ENCODE results near the gene CYP46A1.

DNA sequence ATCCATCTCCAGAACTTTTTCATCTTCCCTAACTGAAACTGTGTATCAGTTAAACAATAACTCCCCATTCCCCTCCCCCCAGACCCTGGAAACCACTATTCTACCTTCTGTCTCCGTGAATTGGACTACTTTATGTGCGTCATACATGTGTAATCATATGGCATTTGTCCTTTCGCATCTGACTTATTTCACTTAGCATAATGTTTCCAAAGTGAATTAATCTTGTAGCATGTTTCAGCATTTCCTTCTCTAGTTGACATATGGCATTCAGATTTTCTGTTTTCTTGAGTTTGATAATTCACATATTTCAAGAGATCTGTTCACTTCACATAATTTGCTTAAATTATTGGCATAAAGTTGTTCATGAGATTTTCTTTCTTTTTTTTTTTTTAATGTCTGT is 9.8 kb downstream of the CYP46A1 start:
- TF ChIP-seq GATA2 (IDR thresholded peaks at IDR 0.05; ENCODE audit: low read depth, low read length) (no peak), GATA3 (IDR thresholded peaks at IDR 0.05; ENCODE audit: low read depth, low read length) (no peak)
